ENCODE results near the gene PLCD1. TPM values are rescaled to one million over a fixed set of nuclear protein-coding genes. Genes with fewer than 3 reads are reported as not detected.

The PLCD1 gene
- total and polyA plus RNA-seq, 2 of the 13 experiments (the other 11 are each of a cell fraction or from before 2014, with no cell fraction given): 10.1 to 12.4 TPM

GRCh38 chr3:37963016-37963415 lies 66.4 kb downstream of the PLCD1 start:
- Histone ChIP-seq H3K36me3 (replicated peaks in 1 of 2; ENCODE audit: control insufficient read depth in 1 of 2, insufficient read depth in 2 of 2, low read length in 2 of 2) (peaks cover 6 to 27% of the 10 kb centered on the region in 2 experiments), H3K9ac (ENCODE audit: insufficient read depth, low read depth, low read length) (no peak overlapping the region), H3K79me2 (ENCODE audit: insufficient read depth, low read length) (peaks cover 3% of the 10 kb centered on the region), H4K20me1 (ENCODE audit: insufficient read depth, low read length) (no peaks in the 10 kb centered on the region), H3K4me1 (ENCODE audit: insufficient read depth, low read length) (peaks cover 63% of the 10 kb centered on the region), H3K9me3 (ENCODE audit: low read length) (no peaks in the 10 kb centered on the region), H3K4me3 (replicated peaks in 1 of 3; ENCODE audit: insufficient read depth in 1 of 3, low read depth in 2 of 3, low read length in 3 of 3) (no peak overlapping the region), H3K27ac (ENCODE audit: extremely low read length, insufficient read depth, low read length) (peak overlapping the region; percentile 19), H3K4me2 (ENCODE audit: low read depth, low read length) (peak overlapping the region; percentile 13; the same call in 1 of the 2 replicates), H3K27me3 (ENCODE audit: control insufficient read depth in 1 of 2, insufficient read depth in 2 of 2, low read length in 2 of 2) (no peaks in the 10 kb centered on the region), H2AFZ (ENCODE audit: low read length) (no peak overlapping the region)
- in situ Hi-C loops (cut with HindIII; ENCODE audit: extremely low pct_ligation_motif_present, low pct_unique_long_range_greater_than_20kb): no loop called here
- DNase-seq (ENCODE audit: low spot score) (no peak), ATAC-seq (no peak), FAIRE-seq (peak; percentile 73)
- intact Hi-C loops (cut with micrococcal nuclease; ENCODE audit: unreplicated experiment): no loop called here
- ChIA-PET POLR2A (no interaction called here), CTCF (ENCODE audit: low intra/inter-chr PET ratio, low total read pairs) (no interaction called here)
- 68% methylated on average over 5 of the region's 5 CpGs for whole genome bisulfite sequencing (ENCODE audit: low lambda C conversion rate)
- no TSS peak for BruUV-seq (replicated peaks)
- no peak for TF ChIP-seq ZFP37 (CRISPR knock-in tag; IDR thresholded peaks at IDR 0.05; ENCODE audit: borderline replicate concordance)
- peak; percentile 58; the same call in 1 of the 2 replicates for TF ChIP-seq HOMEZ (CRISPR knock-in tag; IDR thresholded peaks at IDR 0.05; ENCODE audit: low read depth)
- TF ChIP-seq KDM4B (CRISPR knock-in tag; IDR thresholded peaks at IDR 0.05): 0 out of 2 replicates have a peak, but pooled peaks have one; percentile 34
- TF ChIP-seq POGZ (CRISPR knock-in tag; IDR thresholded peaks at IDR 0.05): 0 out of 2 replicates have a peak, but pooled peaks have one; percentile 27
- no peak for TF ChIP-seq TBP (CRISPR knock-in tag; IDR thresholded peaks at IDR 0.05)
- TF ChIP-seq THAP7 (CRISPR knock-in tag; IDR thresholded peaks at IDR 0.05): no peak
- TF ChIP-seq, protein P1, sequence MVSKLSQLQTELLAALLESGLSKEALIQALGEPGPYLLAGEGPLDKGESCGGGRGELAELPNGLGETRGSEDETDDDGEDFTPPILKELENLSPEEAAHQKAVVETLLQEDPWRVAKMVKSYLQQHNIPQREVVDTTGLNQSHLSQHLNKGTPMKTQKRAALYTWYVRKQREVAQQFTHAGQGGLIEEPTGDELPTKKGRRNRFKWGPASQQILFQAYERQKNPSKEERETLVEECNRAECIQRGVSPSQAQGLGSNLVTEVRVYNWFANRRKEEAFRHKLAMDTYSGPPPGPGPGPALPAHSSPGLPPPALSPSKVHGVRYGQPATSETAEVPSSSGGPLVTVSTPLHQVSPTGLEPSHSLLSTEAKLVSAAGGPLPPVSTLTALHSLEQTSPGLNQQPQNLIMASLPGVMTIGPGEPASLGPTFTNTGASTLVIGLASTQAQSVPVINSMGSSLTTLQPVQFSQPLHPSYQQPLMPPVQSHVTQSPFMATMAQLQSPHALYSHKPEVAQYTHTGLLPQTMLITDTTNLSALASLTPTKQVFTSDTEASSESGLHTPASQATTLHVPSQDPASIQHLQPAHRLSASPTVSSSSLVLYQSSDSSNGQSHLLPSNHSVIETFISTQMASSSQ (IDR thresholded peaks at IDR 0.05; ENCODE audit: low read depth): 0 out of 2 replicates have a peak, but pooled peaks have one; percentile 19
- TF ChIP-seq, protein P1 (CRISPR knock-in tag; IDR thresholded peaks at IDR 0.05; ENCODE audit: borderline replicate concordance): no peak
- TF ChIP-seq FOXP1 (IDR thresholded peaks at IDR 0.05): no peak
- peak; percentile 34; the same call in 1 of the 2 replicates for TF ChIP-seq FOXP1 (CRISPR knock-in tag; IDR thresholded peaks at IDR 0.05)
- no peak for TF ChIP-seq RBM39 (IDR thresholded peaks at IDR 0.05; ENCODE audit: low read depth, low read length, poor library complexity, severe bottlenecking)
- TF ChIP-seq, protein P2, sequence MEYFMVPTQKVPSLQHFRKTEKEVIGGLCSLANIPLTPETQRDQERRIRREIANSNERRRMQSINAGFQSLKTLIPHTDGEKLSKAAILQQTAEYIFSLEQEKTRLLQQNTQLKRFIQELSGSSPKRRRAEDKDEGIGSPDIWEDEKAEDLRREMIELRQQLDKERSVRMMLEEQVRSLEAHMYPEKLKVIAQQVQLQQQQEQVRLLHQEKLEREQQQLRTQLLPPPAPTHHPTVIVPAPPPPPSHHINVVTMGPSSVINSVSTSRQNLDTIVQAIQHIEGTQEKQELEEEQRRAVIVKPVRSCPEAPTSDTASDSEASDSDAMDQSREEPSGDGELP (IDR thresholded peaks at IDR 0.05; ENCODE audit: borderline replicate concordance, low read depth): no peak
- no peak for TF ChIP-seq ZNF282 (IDR thresholded peaks at IDR 0.05; ENCODE audit: partially characterized antibody)
- TF ChIP-seq WIZ (CRISPR knock-in tag; IDR thresholded peaks at IDR 0.05): no peak
- no peak for TF ChIP-seq SOX6 (IDR thresholded peaks at IDR 0.05)
- TF ChIP-seq SOX6 (CRISPR knock-in tag; IDR thresholded peaks at IDR 0.05): 0 out of 2 replicates have a peak, but pooled peaks have one; percentile 16
- no peak for TF ChIP-seq ZNF776 (CRISPR knock-in tag; IDR thresholded peaks at IDR 0.05)
- 0 out of 2 replicates have a peak, but pooled peaks have one; percentile 14 for TF ChIP-seq KDM6A (CRISPR knock-in tag; IDR thresholded peaks at IDR 0.05; ENCODE audit: low read depth)
- TF ChIP-seq CREBL2 (CRISPR knock-in tag; IDR thresholded peaks at IDR 0.05; ENCODE audit: borderline replicate concordance): no peak
- TF ChIP-seq ZNF446 (CRISPR knock-in tag; IDR thresholded peaks at IDR 0.05): no peak

Measured in HepG2 (cell line).